GM18498 (cell line): ENCODE measurements around the gene MXRA8.

Experiments
- ATAC-seq: cut with Tn5 transposase; IDR thresholded peaks from one replicate; pipeline ENCODE4 v1.9.1; 2021; ENCODE audit warnings: mild to moderate bottlenecking, moderate library complexity; ENCODE audit not compliant: unreplicated experiment

The MXRA8 gene

GRCh38 chr1:1337793-1338147 lies 20.6 kb downstream of the MXRA8 start:
- no peak for ATAC-seq

DNA sequence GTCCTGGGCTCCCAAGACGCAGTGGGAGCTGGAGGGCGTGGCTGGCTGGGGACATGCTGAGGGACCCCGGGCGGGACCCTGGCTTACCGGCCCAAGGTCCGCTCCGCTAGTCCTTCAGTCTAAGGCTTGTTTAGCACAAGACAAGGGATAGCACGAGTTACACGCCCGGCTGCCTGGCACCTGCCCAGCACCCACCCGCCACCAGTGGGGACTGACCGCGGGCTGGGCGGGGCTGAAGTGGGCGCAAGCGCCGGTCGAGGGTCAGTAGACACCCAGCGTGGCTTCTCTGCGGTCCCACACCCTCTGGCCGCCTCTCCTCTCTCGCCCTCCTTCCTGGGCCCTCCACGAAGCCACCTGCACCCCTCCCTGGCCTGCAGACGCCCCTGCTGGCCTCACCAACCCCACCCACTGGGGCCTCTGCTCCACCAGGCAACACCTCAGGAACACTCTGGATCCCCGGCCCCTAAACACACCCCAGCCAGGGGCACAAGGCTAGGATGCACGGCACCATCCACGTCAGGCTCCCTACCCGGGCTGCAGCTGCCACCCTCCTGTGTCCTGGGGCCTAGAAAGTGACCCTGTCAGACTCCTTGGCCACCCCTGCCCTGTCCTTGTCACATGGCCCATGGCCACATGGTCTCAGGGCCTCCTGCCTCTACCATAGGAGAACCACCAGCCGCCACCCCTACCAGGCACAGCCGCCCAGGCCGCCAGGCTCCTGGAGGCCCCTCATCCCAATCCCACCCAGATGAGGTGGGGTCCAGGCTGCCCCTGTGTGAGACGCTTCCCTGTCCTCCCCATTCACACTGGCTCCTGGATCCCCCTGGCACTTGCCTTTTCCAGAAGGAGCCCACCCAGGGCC lies 21.2 kb downstream of the MXRA8 start:
- no peak for ATAC-seq

- ATAC-seq: no peak
Observed at GRCh38 chr1:1336446-1336845, 21.9 kb downstream of the MXRA8 start.

DNA sequence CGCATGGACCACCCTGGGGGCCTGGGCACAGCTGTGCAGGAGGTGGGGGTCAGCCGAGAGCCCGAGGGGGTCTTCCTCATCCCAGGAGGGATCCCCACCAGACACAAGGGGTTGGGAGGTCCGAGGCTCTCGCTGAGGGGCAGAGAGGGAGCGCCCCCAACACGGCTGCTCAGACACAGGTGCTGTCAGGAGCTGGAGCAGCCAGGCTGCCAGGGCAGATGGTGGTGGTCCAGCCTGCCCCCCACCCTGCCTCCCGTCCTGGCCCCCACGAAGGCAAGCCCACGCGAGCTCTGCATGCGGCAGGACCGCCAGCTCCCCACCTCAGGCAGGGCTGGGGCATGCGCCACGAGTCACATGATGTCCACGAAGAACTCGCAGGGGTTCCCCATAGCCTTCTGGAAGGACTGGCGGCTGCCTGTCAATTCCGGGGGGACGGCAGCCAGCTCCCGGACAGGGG lies 22.5 kb downstream of the MXRA8 start:
- ATAC-seq: no peak

- no peak for ATAC-seq
Observed at GRCh38 chr1:1335283-1335682, 23.1 kb downstream of the MXRA8 start.

- no peak for ATAC-seq
Observed at GRCh38 chr1:1334835-1335234, 23.5 kb downstream of the MXRA8 start.

GRCh38 chr1:1333551-1334241 lies 24.7 kb downstream of the MXRA8 start:
- no peak for ATAC-seq

DNA sequence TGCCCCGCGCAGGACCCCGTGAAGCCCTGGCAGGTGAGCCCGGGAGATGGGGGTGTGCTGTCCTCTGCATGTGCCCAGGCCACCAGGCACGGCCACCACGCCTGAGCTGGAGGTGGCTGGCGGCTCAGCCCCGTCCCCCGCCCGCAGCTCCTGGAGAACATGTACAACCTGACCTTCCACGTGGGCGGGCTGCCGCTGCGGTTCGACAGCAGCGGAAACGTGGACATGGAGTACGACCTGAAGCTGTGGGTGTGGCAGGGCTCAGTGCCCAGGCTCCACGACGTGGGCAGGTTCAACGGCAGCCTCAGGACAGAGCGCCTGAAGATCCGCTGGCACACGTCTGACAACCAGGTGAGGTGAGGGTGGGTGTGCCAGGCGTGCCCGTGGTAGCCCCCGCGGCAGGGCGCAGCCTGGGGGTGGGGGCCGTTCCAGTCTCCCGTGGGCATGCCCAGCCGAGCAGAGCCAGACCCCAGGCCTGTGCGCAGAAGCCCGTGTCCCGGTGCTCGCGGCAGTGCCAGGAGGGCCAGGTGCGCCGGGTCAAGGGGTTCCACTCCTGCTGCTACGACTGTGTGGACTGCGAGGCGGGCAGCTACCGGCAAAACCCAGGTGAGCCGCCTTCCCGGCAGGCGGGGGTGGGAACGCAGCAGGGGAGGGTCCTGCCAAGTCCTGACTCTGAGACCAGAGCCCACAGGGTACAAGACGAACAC lies 25.4 kb downstream of the MXRA8 start:
- no peak for ATAC-seq

GRCh38 chr1:1332031-1332755 lies 26.2 kb downstream of the MXRA8 start:
- no peak for ATAC-seq

GRCh38 chr1:1331068-1331965 lies 27.0 kb downstream of the MXRA8 start, which contains the start of gene TAS1R3:
Gene TAS1R3, plus strand, starts transcription at chr1:1331280. Its CDS starts 66 bp downstream, at chr1:1331346.
- no peak for ATAC-seq

DNA sequence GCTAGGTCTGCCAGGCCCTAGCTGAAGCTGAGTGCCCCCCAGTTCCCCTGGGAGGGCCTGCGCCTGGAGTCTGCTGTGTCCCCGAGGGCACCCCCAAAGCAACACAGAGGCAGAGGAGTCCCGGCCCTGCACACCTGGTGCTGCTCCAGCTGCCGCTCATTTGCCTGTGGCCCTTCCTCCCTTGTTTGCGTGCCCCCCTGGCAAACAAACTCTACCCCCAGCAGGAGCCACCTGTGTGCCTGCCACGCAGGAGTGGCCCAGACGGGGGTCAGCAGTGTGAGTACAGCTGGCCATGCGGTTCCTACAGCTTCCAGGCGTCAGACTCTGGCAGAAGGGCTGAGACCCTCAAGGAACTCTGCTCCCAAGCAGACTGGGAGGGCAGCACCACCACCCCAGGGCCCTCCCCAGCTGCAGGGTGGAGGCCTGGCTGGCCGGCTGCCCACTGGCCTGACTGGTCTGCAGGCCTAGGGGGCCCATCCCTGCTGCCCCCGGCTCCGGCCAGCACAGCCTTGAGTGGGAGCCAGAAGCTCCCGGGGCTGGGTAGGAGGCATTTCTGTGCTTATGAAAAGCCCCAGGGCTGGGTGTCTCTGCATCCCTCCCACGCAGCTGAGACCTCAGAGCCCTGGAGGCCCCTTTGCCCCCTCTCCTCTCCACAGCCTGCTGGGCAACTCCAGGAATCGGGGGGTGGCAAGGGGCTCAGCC lies 27.8 kb downstream of the MXRA8 start:
- ATAC-seq: no peak

DNA sequence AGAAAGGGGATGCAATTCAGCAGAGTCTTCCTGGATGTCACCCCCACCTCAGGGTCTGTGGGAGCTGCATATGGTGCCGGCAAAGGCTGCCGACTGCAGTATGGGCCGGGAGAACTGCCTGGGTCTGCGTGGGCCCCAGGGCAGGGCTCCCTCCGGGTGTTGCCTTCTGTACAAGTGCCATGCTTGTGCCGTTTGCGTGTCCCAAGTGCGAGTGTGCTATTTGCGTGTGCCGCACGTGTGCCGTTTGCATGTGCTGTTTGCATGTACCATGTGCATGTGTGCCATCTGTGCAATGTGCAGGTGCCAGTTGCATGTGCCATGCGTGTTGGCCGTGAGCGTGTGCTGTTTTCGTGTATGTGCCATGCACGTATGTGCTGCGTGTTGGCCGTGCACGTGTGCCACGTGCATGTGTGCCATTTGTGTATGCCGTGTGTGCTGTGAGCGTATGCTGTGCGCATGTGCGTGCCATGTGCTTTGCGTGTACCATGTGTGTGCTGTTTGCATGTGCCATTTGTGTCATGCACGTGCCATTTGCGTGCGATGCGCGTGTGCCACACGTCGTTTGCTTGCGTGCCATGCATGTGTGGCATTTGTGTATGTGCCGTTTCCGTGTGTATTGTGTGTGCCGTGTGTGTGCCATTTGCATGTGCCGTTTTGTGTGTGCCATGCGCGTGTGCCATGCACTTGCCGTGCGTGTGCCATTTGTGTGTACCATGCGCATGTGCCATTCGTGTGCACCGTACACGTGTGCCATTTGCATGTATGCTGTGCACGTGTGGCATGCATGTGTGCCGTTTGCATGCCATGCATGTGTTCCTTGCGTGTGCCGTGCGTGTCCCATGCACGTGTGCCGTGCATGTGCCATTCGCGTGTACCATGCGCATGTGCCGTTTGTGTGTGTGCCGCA lies 28.8 kb downstream of the MXRA8 start:
- ATAC-seq: no peak

DNA sequence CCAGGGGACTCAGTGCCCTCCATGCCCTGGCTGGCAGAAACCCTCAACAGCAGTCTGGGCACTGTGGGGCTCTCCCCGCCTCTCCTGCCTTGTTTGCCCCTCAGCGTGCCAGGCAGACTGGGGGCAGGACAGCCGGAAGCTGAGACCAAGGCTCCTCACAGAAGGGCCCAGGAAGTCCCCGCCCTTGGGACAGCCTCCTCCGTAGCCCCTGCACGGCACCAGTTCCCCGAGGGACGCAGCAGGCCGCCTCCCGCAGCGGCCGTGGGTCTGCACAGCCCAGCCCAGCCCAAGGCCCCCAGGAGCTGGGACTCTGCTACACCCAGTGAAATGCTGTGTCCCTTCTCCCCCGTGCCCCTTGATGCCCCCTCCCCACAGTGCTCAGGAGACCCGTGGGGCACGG lies 30.1 kb downstream of the MXRA8 start:
- ATAC-seq: no peak

DNA sequence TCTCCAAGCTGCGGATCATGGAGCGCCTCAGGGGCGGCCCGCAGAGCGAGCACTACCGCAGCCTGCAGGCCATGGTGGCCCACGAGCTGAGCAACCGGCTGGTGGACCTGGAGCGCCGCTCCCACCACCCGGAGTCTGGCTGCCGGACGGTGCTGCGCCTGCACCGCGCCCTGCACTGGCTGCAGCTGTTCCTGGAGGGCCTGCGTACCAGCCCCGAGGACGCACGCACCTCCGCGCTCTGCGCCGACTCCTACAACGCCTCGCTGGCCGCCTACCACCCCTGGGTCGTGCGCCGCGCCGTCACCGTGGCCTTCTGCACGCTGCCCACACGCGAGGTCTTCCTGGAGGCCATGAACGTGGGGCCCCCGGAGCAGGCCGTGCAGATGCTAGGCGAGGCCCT lies 31.1 kb downstream of the MXRA8 start:
- ATAC-seq: no peak

DNA sequence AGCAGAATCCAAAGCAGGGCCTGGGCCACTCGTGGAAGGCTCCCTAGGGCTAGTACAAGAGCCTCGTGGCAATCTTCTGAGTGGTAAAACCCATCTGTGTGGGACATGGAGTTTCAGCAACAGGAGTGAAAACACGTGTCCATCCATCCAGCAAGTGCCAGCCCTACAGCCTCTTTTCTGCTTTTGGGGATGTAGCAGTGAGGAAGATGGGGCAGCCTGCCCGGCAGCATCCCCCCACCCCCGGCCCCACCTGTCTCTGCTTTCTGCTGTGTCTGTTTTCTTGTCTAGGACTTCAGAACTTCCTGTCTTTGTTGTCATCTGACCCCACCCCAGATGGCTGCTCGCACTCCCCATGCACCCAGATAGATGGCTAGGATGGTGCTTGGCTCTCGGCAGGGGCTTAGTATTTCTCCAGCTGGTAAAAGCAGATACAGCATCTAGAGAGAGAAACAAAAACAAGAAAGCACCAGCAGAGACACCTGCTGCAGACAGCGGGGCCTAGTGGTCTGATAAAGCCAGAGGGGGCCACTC lies 32.2 kb downstream of the MXRA8 start:
- no peak for ATAC-seq

- ATAC-seq: no peak
Observed at GRCh38 chr1:1325288-1326074, 32.9 kb downstream of the MXRA8 start.
